ENCODE results near the gene RASSF6. TPM values are rescaled to one million over a fixed set of nuclear protein-coding genes. Genes with fewer than 3 reads are reported as not detected.
A peak's percentile ranks its signal among the peaks of the same experiment; 100 is the strongest.

Gene RASSF6
- total RNA-seq, 1 experiment from 2014 or later, result 0.59 TPM

DNA sequence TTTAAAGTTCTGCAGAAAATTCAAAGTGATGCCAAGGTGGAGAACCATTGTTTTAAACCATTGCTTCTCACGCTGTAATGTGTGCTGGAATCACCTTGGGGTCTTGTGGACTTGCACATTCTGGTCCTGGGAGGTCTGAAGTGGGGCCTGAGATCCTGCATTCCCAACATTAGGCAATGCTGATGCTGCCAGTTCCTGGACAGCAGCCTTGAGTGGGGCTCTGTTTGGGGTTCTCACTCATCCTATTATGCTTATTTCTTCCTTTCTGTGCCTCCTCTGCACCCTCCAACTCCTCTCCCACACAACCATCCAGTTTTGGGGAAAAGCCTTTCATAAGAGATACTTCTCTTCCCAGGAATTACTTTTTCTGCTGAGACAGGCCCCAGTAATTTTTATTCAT lies 44.2 kb upstream of the RASSF6 start:
- no TSS peak for BruUV-seq (replicated peaks)
- Histone ChIP-seq H3K4me2 (no peak overlapping the region), H3K79me2 (ENCODE audit: low read depth) (no peaks in the 10 kb centered on the region), H3K9me2 (ENCODE audit: insufficient read depth) (no peaks in the 10 kb centered on the region), H4K20me1 (ENCODE audit: insufficient read depth) (no peaks in the 10 kb centered on the region), H3K27me3 (ENCODE audit: insufficient read depth, low read depth) (no peaks in the 10 kb centered on the region), H2AFZ (no peak overlapping the region), H3K36me3 (ENCODE audit: low read depth) (no peaks in the 10 kb centered on the region), H3K4me3 (no peak overlapping the region), H3K4me1 (replicated peaks; ENCODE audit: insufficient read depth) (no peaks in the 10 kb centered on the region), H3F3A (ENCODE audit: insufficient read depth, low read depth) (no peaks in the 10 kb centered on the region), H3K27ac (no peak overlapping the region), H3K9me3 (ENCODE audit: insufficient read depth, low read depth) (no peaks in the 10 kb centered on the region)
- ChIA-PET CTCF (no interaction called here), POLR2A (ENCODE audit: unreplicated experiment) (no interaction called here)
- no peak for DNase-seq
- TF ChIP-seq EZH2 (IDR thresholded peaks at IDR 0.05; ENCODE audit: low read depth), result no peak
- TF ChIP-seq, protein P1, sequence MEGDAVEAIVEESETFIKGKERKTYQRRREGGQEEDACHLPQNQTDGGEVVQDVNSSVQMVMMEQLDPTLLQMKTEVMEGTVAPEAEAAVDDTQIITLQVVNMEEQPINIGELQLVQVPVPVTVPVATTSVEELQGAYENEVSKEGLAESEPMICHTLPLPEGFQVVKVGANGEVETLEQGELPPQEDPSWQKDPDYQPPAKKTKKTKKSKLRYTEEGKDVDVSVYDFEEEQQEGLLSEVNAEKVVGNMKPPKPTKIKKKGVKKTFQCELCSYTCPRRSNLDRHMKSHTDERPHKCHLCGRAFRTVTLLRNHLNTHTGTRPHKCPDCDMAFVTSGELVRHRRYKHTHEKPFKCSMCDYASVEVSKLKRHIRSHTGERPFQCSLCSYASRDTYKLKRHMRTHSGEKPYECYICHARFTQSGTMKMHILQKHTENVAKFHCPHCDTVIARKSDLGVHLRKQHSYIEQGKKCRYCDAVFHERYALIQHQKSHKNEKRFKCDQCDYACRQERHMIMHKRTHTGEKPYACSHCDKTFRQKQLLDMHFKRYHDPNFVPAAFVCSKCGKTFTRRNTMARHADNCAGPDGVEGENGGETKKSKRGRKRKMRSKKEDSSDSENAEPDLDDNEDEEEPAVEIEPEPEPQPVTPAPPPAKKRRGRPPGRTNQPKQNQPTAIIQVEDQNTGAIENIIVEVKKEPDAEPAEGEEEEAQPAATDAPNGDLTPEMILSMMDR (conservative IDR thresholded peaks at IDR 0.05), result no peak
- intact Hi-C loops (cut with micrococcal nuclease; ENCODE audit: unreplicated experiment), result loop anchor here (5.0 to 10.0 kb wide), 2 partner anchors 78 to 370 kb away; partner anchors contain the start of genes CXCL3 and CXCL8

GRCh38 chr4:73663576-73663975 lies 43.3 kb upstream of the RASSF6 start:
- intact Hi-C loops (cut with micrococcal nuclease; ENCODE audit: unreplicated experiment), result loop anchor here (2.0 to 10.0 kb wide), 4 partner anchors 65 to 371 kb away; partner anchors contain the start of genes CXCL3 and CXCL8
- ChIA-PET POLR2A (ENCODE audit: unreplicated experiment) (interaction anchor here (0.6 kb wide), 1 partner anchor 375 kb away, joined by 3 read pairs; the partner anchor contains the start of gene CXCL3), CTCF (no interaction called here)
- no peaks in the 10 kb centered on the region for H3K27me3 ChIP-seq (ENCODE audit: insufficient read depth, low read depth)
- H3K4me3 ChIP-seq, result no peak overlapping the region
- H3K79me2 ChIP-seq (ENCODE audit: low read depth), result no peaks in the 10 kb centered on the region
- H3K27ac ChIP-seq, result no peak overlapping the region
- H4K20me1 ChIP-seq (ENCODE audit: insufficient read depth), result no peaks in the 10 kb centered on the region
- H3K4me1 ChIP-seq (replicated peaks; ENCODE audit: insufficient read depth), result no peaks in the 10 kb centered on the region
- no peak overlapping the region for H3K4me2 ChIP-seq
- TF ChIP-seq, protein P1 (conservative IDR thresholded peaks at IDR 0.05), result no peak
- DNase-seq, result no peak
- no peaks in the 10 kb centered on the region for H3F3A ChIP-seq (ENCODE audit: insufficient read depth, low read depth)
- no peaks in the 10 kb centered on the region for H3K9me3 ChIP-seq (ENCODE audit: insufficient read depth, low read depth)
- BruUV-seq (replicated peaks), result no TSS peak
- no peak overlapping the region for H2AFZ ChIP-seq
- no peaks in the 10 kb centered on the region for H3K9me2 ChIP-seq (ENCODE audit: insufficient read depth)
- no peaks in the 10 kb centered on the region for H3K36me3 ChIP-seq (ENCODE audit: low read depth)

- no peaks in the 10 kb centered on the region for H3K9me3 ChIP-seq (ENCODE audit: insufficient read depth, low read depth)
- H3K9me2 ChIP-seq (ENCODE audit: insufficient read depth), result no peaks in the 10 kb centered on the region
- TF ChIP-seq, protein P1 (conservative IDR thresholded peaks at IDR 0.05), result peak; percentile 72
- no peak for TF ChIP-seq EZH2 (IDR thresholded peaks at IDR 0.05; ENCODE audit: low read depth)
- H3K27me3 ChIP-seq (ENCODE audit: insufficient read depth, low read depth), result no peaks in the 10 kb centered on the region
- H3F3A ChIP-seq (ENCODE audit: insufficient read depth, low read depth), result no peaks in the 10 kb centered on the region
- POLR2A ChIA-PET (ENCODE audit: unreplicated experiment), result interaction anchor here (0.6 to 0.7 kb wide), 2 partner anchors 202 to 375 kb away, joined by 3 to 8 read pairs; partner anchors contain the start of gene CXCL3
- H3K79me2 ChIP-seq (ENCODE audit: low read depth), result no peaks in the 10 kb centered on the region
- H2AFZ ChIP-seq, result no peak overlapping the region
- H3K4me2 ChIP-seq, result no peak overlapping the region
- BruUV-seq (replicated peaks), result no TSS peak
- no peaks in the 10 kb centered on the region for H3K36me3 ChIP-seq (ENCODE audit: low read depth)
- intact Hi-C loops (cut with micrococcal nuclease; ENCODE audit: unreplicated experiment), result loop anchor here (1.0 to 10.0 kb wide), 6 partner anchors 66 to 471 kb away; partner anchors contain the start of genes CXCL3 and CXCL8
- H3K4me1 ChIP-seq (replicated peaks; ENCODE audit: insufficient read depth), result no peaks in the 10 kb centered on the region
- H4K20me1 ChIP-seq (ENCODE audit: insufficient read depth), result no peaks in the 10 kb centered on the region
- H3K27ac ChIP-seq, result no peak overlapping the region
- no peak overlapping the region for H3K4me3 ChIP-seq
- CTCF ChIA-PET, result interaction anchor here (0.6 to 0.7 kb wide), 2 partner anchors 462 to 532 kb away, joined by 3 read pairs; no protein-coding TSS in a partner anchor
- DNase-seq, result no peak
Measured at GRCh38 chr4:73662709-73663546, 42.7 kb upstream of the RASSF6 start.
